BJ (cell line): ENCODE measurements around the gene BRWD1. TPM values are rescaled to one million over a fixed set of nuclear protein-coding genes. Genes with fewer than 3 reads are reported as not detected.

Experiments
- CTCF ChIA-PET: fragments of 350-600 bp; formaldehyde crosslinking; extraction: SDS; loops from one replicate; lab custom pipeline; 2021; ENCODE audit warnings: antibody characterized with exemption, inconsistent platforms; lab: Yijun Ruan, JAX
- POLR2A ChIA-PET: fragments of 300-600 bp; sonication (Branson Sonifier 250); formaldehyde crosslinking; extraction: SDS; loops from one replicate; lab custom pipeline; 2021; ENCODE audit warnings: antibody characterized with exemption; lab: Charles Lee
- DNase-seq: peaks from one replicate; pipeline ENCODE4 v3.0.0-alpha.2; 2011; ENCODE audit warnings: low read depth
- H3K27me3 ChIP-seq: 2 replicates; pipeline ENCODE4 v1.6.0; 2011; ENCODE audit warnings: low read length; ENCODE audit not compliant: control insufficient read depth, insufficient read depth
- H3K36me3 ChIP-seq: 2 replicates; pipeline ENCODE4 v1.5.1; 2011; ENCODE audit warnings: low read length; ENCODE audit not compliant: control insufficient read depth, insufficient read depth
- H3K4me3 ChIP-seq: 2 replicates; pipeline ENCODE4 v1.5.1; 2011; ENCODE audit warnings: low read depth, mild to moderate bottlenecking, control low read depth, low read length
- polyA plus RNA-seq: library from polyadenylated mRNA; depleted of rRNA; stranded (reverse); fragments of >200 nt; gene quantifications from 2 replicates; pipeline ENCODE4 v1.2.3, GENCODE V29; 2011
- TF ChIP-seq, protein P1 (sequence below): IDR thresholded peaks from 2 replicates; pipeline ENCODE4 v1.5.1; 2011; ENCODE audit warnings: low read depth, mild to moderate bottlenecking, control low read depth, inconsistent platforms, low read length, moderate library complexity; ENCODE audit not compliant: insufficient read depth

The BRWD1 gene
- polyA plus RNA-seq, 1 experiment: 5.9 TPM

DNA sequence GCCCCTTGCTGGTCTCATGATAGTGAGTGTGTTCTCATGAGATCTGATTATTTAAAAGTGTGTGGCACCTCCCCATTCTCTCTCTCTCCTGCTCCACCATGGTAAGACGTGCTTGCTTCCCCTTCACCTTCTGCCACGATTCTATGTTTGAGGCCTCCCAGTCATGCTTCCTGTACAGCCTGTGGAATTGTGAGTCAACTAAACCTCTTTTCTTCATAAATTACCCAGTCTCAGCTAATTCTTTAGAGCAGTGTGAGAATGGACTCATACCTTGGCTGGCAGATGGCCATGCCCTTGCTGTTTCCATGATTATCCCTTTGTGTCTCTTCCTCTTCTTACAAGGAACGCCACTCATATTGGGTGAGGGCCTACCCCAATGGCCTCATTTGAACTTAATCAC is 170.5 kb downstream of the BRWD1 start:
- Histone ChIP-seq H3K4me3 (no peak overlapping the region), H3K36me3 (no peaks in the 10 kb centered on the region), H3K27me3 (peaks cover 2% of the 10 kb centered on the region; the same call in 1 of the 2 replicates)
- no peak for DNase-seq
- TF ChIP-seq, protein P1, sequence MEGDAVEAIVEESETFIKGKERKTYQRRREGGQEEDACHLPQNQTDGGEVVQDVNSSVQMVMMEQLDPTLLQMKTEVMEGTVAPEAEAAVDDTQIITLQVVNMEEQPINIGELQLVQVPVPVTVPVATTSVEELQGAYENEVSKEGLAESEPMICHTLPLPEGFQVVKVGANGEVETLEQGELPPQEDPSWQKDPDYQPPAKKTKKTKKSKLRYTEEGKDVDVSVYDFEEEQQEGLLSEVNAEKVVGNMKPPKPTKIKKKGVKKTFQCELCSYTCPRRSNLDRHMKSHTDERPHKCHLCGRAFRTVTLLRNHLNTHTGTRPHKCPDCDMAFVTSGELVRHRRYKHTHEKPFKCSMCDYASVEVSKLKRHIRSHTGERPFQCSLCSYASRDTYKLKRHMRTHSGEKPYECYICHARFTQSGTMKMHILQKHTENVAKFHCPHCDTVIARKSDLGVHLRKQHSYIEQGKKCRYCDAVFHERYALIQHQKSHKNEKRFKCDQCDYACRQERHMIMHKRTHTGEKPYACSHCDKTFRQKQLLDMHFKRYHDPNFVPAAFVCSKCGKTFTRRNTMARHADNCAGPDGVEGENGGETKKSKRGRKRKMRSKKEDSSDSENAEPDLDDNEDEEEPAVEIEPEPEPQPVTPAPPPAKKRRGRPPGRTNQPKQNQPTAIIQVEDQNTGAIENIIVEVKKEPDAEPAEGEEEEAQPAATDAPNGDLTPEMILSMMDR: no peak
- CTCF ChIA-PET: no interaction called here
- POLR2A ChIA-PET: no interaction called here

DNA sequence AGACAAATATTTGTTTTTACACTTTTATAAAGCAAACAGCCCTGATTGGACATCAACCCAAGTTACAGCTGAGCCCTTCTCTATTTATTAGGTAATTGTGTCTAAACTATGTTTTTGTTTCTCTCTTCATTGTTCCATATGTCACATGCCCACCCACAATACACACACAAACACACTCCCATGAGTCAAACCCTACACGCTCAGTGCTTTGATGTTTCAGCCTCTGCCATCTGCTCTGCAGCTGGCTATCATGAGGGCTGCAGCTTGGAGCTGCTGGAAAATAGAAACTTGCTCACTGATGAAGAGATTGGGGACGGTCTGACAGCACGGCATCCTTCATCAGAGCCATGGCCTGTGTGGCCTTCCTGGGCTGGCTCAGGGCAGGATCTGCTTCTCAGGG is 171.9 kb downstream of the BRWD1 start:
- no peak for DNase-seq
- H3K36me3 ChIP-seq: no peaks in the 10 kb centered on the region
- peaks cover 2% of the 10 kb centered on the region; the same call in 1 of the 2 replicates for H3K27me3 ChIP-seq
- H3K4me3 ChIP-seq: no peak overlapping the region
- ChIA-PET POLR2A (no interaction called here), CTCF (interaction anchor here (0.6 to 2.8 kb wide), 8 partner anchors 9 to 480 kb away, joined by 3 to 6 read pairs (median 3); no protein-coding TSS in a partner anchor)
- TF ChIP-seq, protein P1: no peak

DNA sequence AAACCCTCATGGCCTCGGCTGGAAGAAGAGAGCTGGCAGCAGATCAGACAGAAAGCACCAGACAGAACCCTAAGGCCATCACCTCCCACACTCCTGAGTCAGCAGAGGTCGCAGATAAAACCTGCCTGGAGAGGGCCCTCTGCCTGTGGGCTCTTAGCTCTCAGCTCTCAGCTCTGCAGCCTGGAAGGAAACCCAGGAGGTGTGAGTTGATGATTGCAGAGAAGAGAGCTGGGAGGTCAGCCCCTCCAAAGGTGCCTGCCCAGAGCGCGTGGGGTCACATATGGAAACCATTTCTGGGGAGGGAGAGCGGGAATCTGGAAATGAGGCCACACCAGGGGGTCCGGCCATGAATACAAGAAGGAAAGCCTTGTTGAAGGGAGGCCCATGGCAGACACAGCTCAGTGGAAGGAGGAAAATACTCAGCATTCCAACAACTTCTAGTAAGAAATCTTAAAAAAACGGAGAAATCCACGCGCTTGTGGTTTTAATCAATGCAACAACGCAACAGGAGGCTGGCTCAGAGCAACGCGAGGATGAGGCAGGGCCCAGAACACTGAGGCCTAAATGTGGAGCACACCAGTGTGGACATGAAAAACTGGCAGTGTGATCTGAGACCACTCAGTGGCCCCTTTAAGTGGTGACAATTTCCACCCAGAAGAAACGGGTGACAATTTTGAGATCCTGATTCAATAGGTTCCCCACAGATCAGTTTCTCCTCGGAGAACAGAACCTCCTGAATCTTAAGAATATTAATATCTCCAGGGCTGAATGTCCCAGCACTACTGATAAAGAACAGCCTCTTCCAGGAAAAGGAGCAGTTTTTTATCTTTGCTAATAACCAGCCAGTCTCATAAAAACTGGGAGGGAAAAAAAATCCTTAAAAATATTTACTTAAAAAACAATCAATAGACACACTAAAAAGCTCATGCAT is 175.9 kb downstream of the BRWD1 start:
- CTCF ChIA-PET: interaction anchor here (0.6 to 3.1 kb wide), 43 partner anchors 12 to 980 kb away, joined by 3 to 39 read pairs (median 4); no protein-coding TSS in a partner anchor
- POLR2A ChIA-PET: interaction anchor here (0.6 kb wide), 1 partner anchor 427 kb away, joined by 4 read pairs; no protein-coding TSS in a partner anchor
- no peak for DNase-seq
- Histone ChIP-seq H3K36me3 (no peaks in the 10 kb centered on the region), H3K27me3 (peaks cover 2% of the 10 kb centered on the region; the same call in 1 of the 2 replicates), H3K4me3 (no peak overlapping the region)
- TF ChIP-seq, protein P1: peak; percentile 32; the same call in 1 of the 2 replicates

DNA sequence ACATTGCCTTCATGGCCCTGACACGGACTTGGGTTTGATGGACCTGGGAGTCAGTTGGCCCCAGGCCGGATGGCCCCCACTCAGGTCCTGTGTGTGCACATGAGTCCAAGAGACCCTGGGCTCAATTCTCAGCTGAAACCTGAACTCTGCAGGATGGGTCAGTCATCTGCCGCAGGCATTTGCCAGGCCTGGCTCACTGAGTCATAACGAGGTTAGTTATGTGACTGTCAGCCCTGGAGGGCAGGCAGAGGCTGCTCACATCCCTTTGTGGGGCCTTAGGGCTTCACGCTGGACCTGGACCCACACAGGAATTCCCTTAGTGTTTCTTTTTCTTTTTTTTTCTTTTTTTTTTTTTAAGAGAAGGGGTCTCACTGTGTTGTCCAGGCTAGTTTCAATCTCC is 176.7 kb downstream of the BRWD1 start:
- no peak for DNase-seq
- CTCF ChIA-PET: interaction anchor here (1.1 to 3.1 kb wide), 14 partner anchors 12 to 653 kb away, joined by 3 to 39 read pairs (median 8); no protein-coding TSS in a partner anchor

More for the DNA sequence above, 176.7 kb downstream of the BRWD1 start:
- Histone ChIP-seq H3K4me3 (no peak overlapping the region), H3K36me3 (no peaks in the 10 kb centered on the region), H3K27me3 (peaks cover 2% of the 10 kb centered on the region; the same call in 1 of the 2 replicates)
- TF ChIP-seq, protein P1: no peak
- POLR2A ChIA-PET: no interaction called here
